Smooth muscle cell of the umbilical artery (primary cell): Measurements from ENCODE around the gene GABARAP. TPM values are rescaled to one million over a fixed set of nuclear protein-coding genes. Genes with fewer than 3 reads are reported as not detected.

Source experiments
- total RNA-seq: library from RNA; depleted of rRNA; stranded (reverse); fragments of >200 nt; gene quantifications from 2 replicates; pipeline ENCODE4 v1.2.3, GENCODE V29; 2014

The GABARAP gene
- total RNA-seq: 153 and 179 TPM in 2 replicates

GRCh38 chr17:7241783-7242716 lies at the start of gene GABARAP:
GABARAP (minus strand) TSS chr17:7242449; CDS start chr17:7242330, 119 bp downstream.

GRCh38 chr17:7281074-7281952 lies 39.1 kb upstream of the GABARAP start, which contains the start of gene SLC2A4:
SLC2A4 (plus strand) TSS chr17:7281718; CDS start chr17:7281935, 217 bp downstream.

GRCh38 chr17:7262192-7262934 lies 20.1 kb upstream of the GABARAP start, which contains the start of gene CLDN7:
CLDN7 (minus strand) TSS chr17:7262478; CDS start chr17:7262043, 435 bp downstream.

GRCh38 chr17:7252176-7253043 lies 10.2 kb upstream of the GABARAP start, which contains the start of gene ELP5:
ELP5 (plus strand) TSS chr17:7252215; CDS start chr17:7252551, 336 bp downstream.

GRCh38 chr17:7251661-7252175 lies 9.5 kb upstream of the GABARAP start, which contains the start of gene CTDNEP1:
CTDNEP1 (minus strand) TSS chr17:7251734; CDS start chr17:7251296, 438 bp downstream.

GRCh38 chr17:7239091-7240027 lies 2.9 kb downstream of the GABARAP start, which contains the start of gene PHF23:
PHF23 (minus strand) TSS chr17:7239457; CDS start chr17:7239279, 178 bp downstream.

GRCh38 chr17:7234083-7234951 lies 7.9 kb downstream of the GABARAP start, which contains the start of gene DVL2:
DVL2 (minus strand) TSS chr17:7234517; CDS start chr17:7234262, 255 bp downstream.

GRCh38 chr17:7219812-7220592 lies 22.2 kb downstream of the GABARAP start, which contains the start of the genes ACADVL and DLG4:
ACADVL (plus strand) TSS chr17:7219938; CDS start chr17:7219985, 47 bp downstream.
DLG4 (minus strand) TSS chr17:7219836.

Other genes starting within 250 kb of the GABARAP start
- not detected in 2 replicates for gene ALOX12, start 246.4 kb downstream of the GABARAP start, total RNA-seq
- gene RNASEK, start 229.8 kb downstream of the GABARAP start, total RNA-seq: 32.4 and 46.7 TPM in 2 replicates
- gene BCL6B, start 219.4 kb downstream of the GABARAP start, total RNA-seq: under 0.01 TPM in 1 of 2 replicates, not detected in the other
- gene SLC16A13, start 206.4 kb downstream of the GABARAP start, total RNA-seq: 0.59 and 1.2 TPM in 2 replicates
- 0.30 TPM in 1 of 2 replicates, not detected in the other for gene SLC16A11, start 198.4 kb downstream of the GABARAP start, total RNA-seq
- not detected in 2 replicates for gene CLEC10A, start 162.2 kb downstream of the GABARAP start, total RNA-seq
- gene ASGR2, start 127.6 kb downstream of the GABARAP start, total RNA-seq: not detected in 2 replicates
- 1.1 and 1.2 TPM in 2 replicates for gene ASGR1, start 63.1 kb downstream of the GABARAP start, total RNA-seq
- 28.8 and 39.5 TPM in 2 replicates for gene DLG4, start 22.6 kb downstream of the GABARAP start, total RNA-seq
- 209 and 256 TPM in 2 replicates for gene ACADVL, start 22.5 kb downstream of the GABARAP start, total RNA-seq
- gene DVL2, start 7.9 kb downstream of the GABARAP start, total RNA-seq: 60.4 and 61.2 TPM in 2 replicates
- 33.0 and 41.3 TPM in 2 replicates for gene PHF23, start 3.0 kb downstream of the GABARAP start, total RNA-seq
- 32.1 and 51.9 TPM in 2 replicates for gene CTDNEP1, start 9.3 kb upstream of the GABARAP start, total RNA-seq
- gene ELP5, start 9.8 kb upstream of the GABARAP start, total RNA-seq: 23.2 and 30.9 TPM in 2 replicates
- 0.60 TPM in 1 of 2 replicates, not detected in the other for gene CLDN7, start 20.0 kb upstream of the GABARAP start, total RNA-seq
- gene SLC2A4, start 39.3 kb upstream of the GABARAP start, total RNA-seq: not detected in 2 replicates
- gene YBX2, start 52.2 kb upstream of the GABARAP start, total RNA-seq: not detected in 2 replicates
- gene EIF5A, start 65.2 kb upstream of the GABARAP start, total RNA-seq: 513 and 520 TPM in 2 replicates
- 24.6 and 29.5 TPM in 2 replicates for gene GPS2, start 72.9 kb upstream of the GABARAP start, total RNA-seq
- gene NEURL4, start 86.9 kb upstream of the GABARAP start, total RNA-seq: 20.8 and 24.0 TPM in 2 replicates
- gene ACAP1, start 94.1 kb upstream of the GABARAP start, total RNA-seq: 0.09 and 4.8 TPM in 2 replicates
- gene KCTD11, start 109.7 kb upstream of the GABARAP start, total RNA-seq: 14.6 and 15.1 TPM in 2 replicates
- gene TMEM95, start 112.7 kb upstream of the GABARAP start, total RNA-seq: not detected in 2 replicates
- gene TNK1, start 138.6 kb upstream of the GABARAP start, total RNA-seq: 0.09 and 1.2 TPM in 2 replicates
- 22.3 and 65.3 TPM in 2 replicates for gene PLSCR3, start 152.1 kb upstream of the GABARAP start, total RNA-seq
- gene TMEM256, start 161.6 kb upstream of the GABARAP start, total RNA-seq: 34.6 and 80.8 TPM in 2 replicates
- gene NLGN2, start 165.4 kb upstream of the GABARAP start, total RNA-seq: 15.1 and 24.1 TPM in 2 replicates
- gene SPEM1, start 177.9 kb upstream of the GABARAP start, total RNA-seq: not detected in 2 replicates
- not detected in 2 replicates for gene SPEM2, start 183.2 kb upstream of the GABARAP start, total RNA-seq
- gene SPEM3, start 186.4 kb upstream of the GABARAP start, total RNA-seq: not detected in 2 replicates
- 1.8 and 3.6 TPM in 2 replicates for gene TMEM102, start 193.0 kb upstream of the GABARAP start, total RNA-seq
- 5.3 and 7.2 TPM in 2 replicates for gene FGF11, start 197.1 kb upstream of the GABARAP start, total RNA-seq
- 3.4 and 6.2 TPM in 2 replicates for gene CHRNB1, start 202.6 kb upstream of the GABARAP start, total RNA-seq
- gene ZBTB4, start 237.2 kb upstream of the GABARAP start, total RNA-seq: 19.6 and 28.2 TPM in 2 replicates
- not detected in 2 replicates for gene SLC35G6, start 239.0 kb upstream of the GABARAP start, total RNA-seq
- gene POLR2A, start 241.9 kb upstream of the GABARAP start, total RNA-seq: 89.1 and 138 TPM in 2 replicates